Ishikawa (cell line): ENCODE data around the gene NDUFAF7.

Experiments
- CEBPB ChIP-seq: IDR thresholded peaks from 2 replicates; pipeline ENCODE4 v1.6.1; 2012
- CREB1 ChIP-seq: IDR thresholded peaks from 2 replicates; pipeline ENCODE4 v1.6.1; 2012; ENCODE audit warnings: low read depth
- EGR1 ChIP-seq: IDR thresholded peaks from 2 replicates; pipeline ENCODE4 v1.6.1; 2012
- EP300 ChIP-seq: IDR thresholded peaks from 2 replicates; pipeline ENCODE4 v1.6.1; 2012; ENCODE audit warnings: borderline replicate concordance
- MAX ChIP-seq: IDR thresholded peaks from 2 replicates; pipeline ENCODE4 v1.6.1; 2012
- NFIC ChIP-seq: IDR thresholded peaks from 2 replicates; pipeline ENCODE4 v1.6.1; 2012
- RAD21 ChIP-seq: IDR thresholded peaks from 2 replicates; pipeline ENCODE4 v1.6.1; 2012; ENCODE audit warnings: low read depth
- REST ChIP-seq: IDR thresholded peaks from 2 replicates; pipeline ENCODE4 v1.6.1; 2012; ENCODE audit warnings: low read depth, mild to moderate bottlenecking
- TAF1 ChIP-seq: IDR thresholded peaks from 2 replicates; pipeline ENCODE4 v1.6.1; 2012; ENCODE audit warnings: low read depth, mild to moderate bottlenecking
- TCF12 ChIP-seq: IDR thresholded peaks from 2 replicates; pipeline ENCODE4 v1.6.1; 2012; ENCODE audit warnings: low read depth
- TEAD4 ChIP-seq: IDR thresholded peaks from 2 replicates; pipeline ENCODE4 v1.6.1; 2012
- YY1 ChIP-seq: IDR thresholded peaks from 2 replicates; pipeline ENCODE4 v1.6.1; 2012; ENCODE audit warnings: low read depth
- ZBTB7A ChIP-seq: IDR thresholded peaks from 2 replicates; pipeline ENCODE4 v1.6.1; 2012; ENCODE audit warnings: low read depth
- TF ChIP-seq, protein P1 (sequence below): IDR thresholded peaks from 2 replicates; pipeline ENCODE4 v1.6.1; 2012

DNA sequence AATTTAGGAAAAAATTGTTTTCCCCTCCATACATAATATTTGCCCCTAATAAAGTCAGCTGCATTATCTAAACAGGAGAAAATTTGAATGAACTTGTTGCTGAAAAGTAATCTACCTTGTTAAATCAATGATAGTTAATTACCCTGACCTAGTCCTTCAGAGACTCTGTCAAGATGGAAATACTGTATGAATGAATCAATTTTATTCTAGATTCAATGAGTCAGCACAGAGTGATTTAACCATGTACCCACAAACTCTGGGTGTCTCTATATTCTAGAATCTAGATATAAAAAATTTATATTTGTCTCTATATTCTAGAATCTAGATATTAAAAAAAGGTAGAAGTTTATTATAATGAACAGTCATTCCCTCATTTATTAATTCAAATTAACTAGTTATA lies 36.2 kb downstream of the NDUFAF7 start:
- TF ChIP-seq ZBTB7A, result no peak
- TF ChIP-seq EP300, result no peak
- no peak for TF ChIP-seq TAF1
- TF ChIP-seq YY1, result no peak
- no peak for TF ChIP-seq REST
- no peak for TF ChIP-seq NFIC
- TF ChIP-seq RAD21, result no peak
- no peak for TF ChIP-seq CREB1
- TF ChIP-seq, protein P1, sequence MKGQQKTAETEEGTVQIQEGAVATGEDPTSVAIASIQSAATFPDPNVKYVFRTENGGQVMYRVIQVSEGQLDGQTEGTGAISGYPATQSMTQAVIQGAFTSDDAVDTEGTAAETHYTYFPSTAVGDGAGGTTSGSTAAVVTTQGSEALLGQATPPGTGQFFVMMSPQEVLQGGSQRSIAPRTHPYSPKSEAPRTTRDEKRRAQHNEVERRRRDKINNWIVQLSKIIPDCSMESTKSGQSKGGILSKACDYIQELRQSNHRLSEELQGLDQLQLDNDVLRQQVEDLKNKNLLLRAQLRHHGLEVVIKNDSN, result no peak
- TF ChIP-seq CEBPB, result no peak
- TF ChIP-seq MAX, result no peak
- no peak for TF ChIP-seq EGR1
- no peak for TF ChIP-seq TEAD4
- no peak for TF ChIP-seq TCF12
